Left cardiac atrium (tissue), 4 donors: Measurements from ENCODE around the gene IER2. TPM values are rescaled to one million over a fixed set of nuclear protein-coding genes. Genes with fewer than 3 reads are reported as not detected.
"Not testable (repeated sequence)": the region's sequence is repeated elsewhere in the genome, so short reads cannot be mapped to it uniquely, and the experiment has no call there.

Experiments
- ATAC-seq, 2 donors: fragments of 200-7000 bp; cut with Tn5 transposase; one replicate each; pipeline ENCODE4 v1.9.1; 2020; ENCODE audit warnings: mild to moderate bottlenecking in 2 of 2, moderate library complexity in 2 of 2
- DNase-seq: peaks from one replicate; pipeline ENCODE4 v3.0.0-alpha.2; 2020
- intact Hi-C, 2 donors: fragments of 100-400 bp; cut with DNase I; formaldehyde crosslinking; loops; one replicate each; pipeline versions ENCODE4 v1.14.1 to v1.15.1; 2022 to 2023
- total RNA-seq, 2 donors: library from RNA; stranded (reverse); fragmentation: NEBNext Ultra II Directional; extraction: Animal tissue kit (Norgen Biotek cat#: 25700); gene quantifications; one replicate each; pipeline ENCODE4 v1.2.1, GENCODE V29; 2021
- donor health status: DM: no; HTN: yes; CAD: no.
- donor health status: DM: no; HTN: yes; CAD: no; lungs with severe emphysema.
- donor health status: DM: yes; HTN: yes; CAD: no.
- donor health status: Dilated cardiomyopathy.

Gene IER2
- total RNA-seq, 2 donors from 2014 or later = 36.9 to 61.3 TPM

DNA sequence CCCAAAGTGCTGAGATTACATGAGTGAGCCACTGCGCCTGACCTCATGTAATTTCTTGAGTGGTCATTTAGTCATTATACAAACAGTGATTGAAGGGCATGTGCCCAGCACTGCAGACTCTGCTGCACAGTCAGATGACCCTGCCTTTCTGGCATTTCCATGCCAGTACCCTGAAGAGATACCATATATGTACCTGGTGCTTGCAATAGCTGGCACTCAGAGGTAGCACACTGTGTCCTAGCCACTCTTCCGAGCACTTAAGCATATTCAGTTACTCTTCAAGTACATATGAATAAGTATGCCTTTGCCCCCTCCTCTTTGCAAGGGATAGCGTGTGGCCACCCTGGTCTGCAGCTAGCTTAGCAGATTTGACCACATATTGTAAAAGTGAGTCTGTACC, 15.6 kb upstream of the IER2 start:
- DNase-seq (no peak), ATAC-seq (peak; percentile 18 to 76)
- intact Hi-C loops = no loop called here

GRCh38 chr19:13135068-13136062, 14.8 kb upstream of the IER2 start:
- DNase-seq = no peak
- no peak for ATAC-seq
- intact Hi-C loops = no loop called here

- intact Hi-C loops = no loop called here
- ATAC-seq = no peak
- no peak for DNase-seq
Measured at GRCh38 chr19:13137290-13137794, 12.9 kb upstream of the IER2 start.

DNA sequence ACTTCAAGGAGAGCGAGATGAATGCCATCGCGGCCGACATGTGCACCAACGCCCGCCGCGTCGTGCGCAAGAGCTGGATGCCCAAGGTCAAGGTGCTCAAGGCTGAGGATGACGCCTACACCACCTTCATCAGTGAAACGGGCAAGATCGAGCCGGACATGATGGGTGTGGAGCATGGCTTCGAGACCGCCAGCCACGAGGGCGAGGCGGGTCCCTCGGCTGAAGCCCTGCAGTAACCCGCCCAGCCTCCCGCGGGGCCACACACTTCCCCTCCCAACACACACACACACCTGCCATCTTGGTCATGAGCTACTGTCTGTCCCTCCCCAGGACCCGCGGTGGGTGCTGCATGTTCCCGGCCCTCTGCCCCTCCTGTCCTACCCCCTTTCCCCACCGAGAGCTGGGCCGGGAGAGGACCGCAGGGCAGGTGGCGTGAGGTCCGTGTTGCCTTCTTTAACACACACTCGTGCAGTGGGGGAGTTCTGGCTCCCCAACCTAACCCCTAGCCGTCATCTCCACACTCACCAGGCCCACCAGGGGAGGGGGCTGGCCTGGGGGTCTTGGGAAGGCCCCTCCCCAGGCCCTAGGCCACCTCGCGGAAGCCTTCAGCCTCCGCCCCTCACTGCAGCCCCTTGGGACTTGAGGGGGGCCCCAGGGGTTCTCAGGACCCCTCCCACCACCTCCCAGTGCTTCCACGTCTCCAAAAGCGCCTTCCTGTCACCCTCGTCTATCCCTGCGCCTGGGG, 11.9 kb upstream of the IER2 start:
- ATAC-seq (no peak), DNase-seq (no peak)
- intact Hi-C loops = no loop called here

DNA sequence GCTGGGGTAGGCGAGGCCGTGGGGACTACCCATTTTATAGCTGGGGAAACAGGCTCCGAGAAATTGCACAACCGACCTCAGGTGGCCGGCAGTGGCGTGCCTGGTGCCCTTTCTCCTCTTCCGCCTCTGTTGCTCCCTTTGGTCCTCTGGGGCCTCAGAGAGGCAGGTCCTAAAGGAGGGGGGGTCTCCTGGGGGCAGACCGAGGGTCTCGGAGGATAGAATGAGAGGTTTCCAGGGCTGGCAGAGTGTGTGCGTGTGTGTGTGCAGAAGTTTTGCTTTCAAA, 11.4 kb upstream of the IER2 start:
- ATAC-seq = no peak
- no peak for DNase-seq
- intact Hi-C loops = no loop called here

DNA sequence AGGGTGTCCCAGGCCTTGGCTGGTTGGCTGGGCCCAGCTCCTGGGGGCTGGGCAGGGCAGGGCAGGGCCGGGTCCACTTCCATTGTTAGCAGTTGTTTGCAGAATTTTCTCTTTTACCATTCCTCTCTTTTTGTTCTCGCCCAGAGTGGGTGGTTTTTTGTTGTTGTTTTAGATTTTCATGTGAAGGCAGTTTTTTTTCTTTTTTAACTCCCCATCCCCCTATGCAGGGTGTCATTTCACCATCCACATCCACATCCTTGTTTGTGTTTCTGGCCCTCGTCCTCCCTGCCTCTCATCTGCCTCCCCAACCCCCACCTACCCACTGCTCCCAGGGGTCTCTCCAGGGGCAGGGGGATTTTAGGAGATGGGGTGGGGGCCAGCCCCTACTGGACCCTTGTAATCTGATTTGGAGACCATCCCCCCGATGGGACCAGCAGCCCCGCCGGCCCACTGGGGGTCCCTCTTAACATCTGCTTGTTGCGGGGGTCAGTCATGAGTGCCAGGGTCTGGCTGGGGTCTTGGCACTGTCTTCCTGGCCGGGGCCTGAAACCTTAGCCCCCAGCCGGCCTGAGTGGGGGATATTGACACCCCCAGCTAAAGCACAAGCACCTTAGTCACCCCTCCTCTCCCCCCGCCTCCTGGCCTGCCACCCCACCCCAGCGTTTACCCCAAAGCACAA, 10.4 kb upstream of the IER2 start:
- intact Hi-C loops = no loop called here
- ATAC-seq (no peak), DNase-seq (no peak)

DNA sequence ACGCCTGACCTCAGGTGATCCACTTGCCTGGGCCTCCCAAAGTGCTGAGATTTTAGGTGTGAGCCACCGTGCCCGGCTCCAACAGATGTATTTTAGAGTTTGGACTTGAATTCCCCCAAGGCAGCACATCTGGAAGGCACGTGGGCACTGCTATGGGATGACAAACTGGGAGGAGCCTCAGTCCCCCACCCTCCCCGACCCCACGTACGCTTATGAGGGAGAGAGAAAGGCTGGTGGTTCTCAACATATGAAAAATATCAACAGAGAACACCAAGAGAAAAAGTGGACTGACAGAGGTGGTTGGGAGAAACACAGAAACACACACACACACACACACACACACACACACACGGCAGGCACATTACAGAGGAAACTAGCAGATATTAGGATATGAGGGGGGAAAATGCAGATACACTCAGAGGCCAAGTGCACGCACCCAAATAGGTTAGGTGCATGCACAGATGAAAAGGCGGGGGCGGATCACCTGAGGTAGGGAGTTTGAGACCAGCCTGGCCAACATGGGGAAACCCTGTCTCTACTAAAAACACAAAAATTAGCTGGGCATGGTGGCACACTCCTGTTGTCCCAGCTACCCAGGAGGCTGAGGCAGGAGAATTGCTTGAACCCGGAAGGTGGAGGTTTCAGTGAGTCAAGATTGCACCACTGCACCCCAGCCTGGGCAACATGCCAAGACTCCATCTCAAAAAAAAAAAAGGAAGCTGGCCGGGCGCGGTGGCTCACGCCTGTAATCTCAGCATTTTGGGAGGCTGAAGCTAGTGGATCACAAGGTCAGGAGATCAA, 3.2 kb upstream of the IER2 start:
- ATAC-seq (no peak), DNase-seq (no peak)
- intact Hi-C loops = no loop called here

DNA sequence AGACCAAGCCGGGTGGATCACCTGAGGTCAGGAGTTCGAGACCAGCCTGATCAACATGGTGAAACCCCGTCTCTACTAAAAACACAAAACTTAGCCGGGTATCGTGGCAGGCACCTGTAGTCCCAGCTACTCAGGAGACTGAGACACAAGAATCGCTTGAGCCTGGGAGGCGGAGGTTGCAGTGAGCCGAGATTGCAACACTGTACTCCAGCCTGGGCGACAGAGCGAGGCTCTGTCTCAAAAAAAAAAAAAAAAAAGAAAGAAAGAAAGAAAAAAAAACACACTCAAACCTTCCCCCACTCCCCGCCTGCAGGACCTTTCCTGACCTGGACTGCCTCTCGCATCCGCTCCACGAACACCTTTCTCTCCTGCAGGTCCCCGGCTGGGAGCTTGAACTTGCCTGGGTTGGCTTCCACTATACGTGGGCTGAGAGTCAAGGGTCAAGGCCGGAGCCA, 1.0 kb upstream of the IER2 start:
- intact Hi-C loops, ATAC-seq, DNase-seq: not testable (repeated sequence)

GRCh38 chr19:13149628-13150186, 504 bp upstream of the IER2 start:
- DNase-seq (peak; percentile 68), ATAC-seq (peak; percentile 0)
- intact Hi-C loops = loop anchor here in 1 of 2 donors (5.0 to 10.0 kb wide), 3 partner anchors 47 to 695 kb away; partner anchors contain the start of gene LYL1

DNA sequence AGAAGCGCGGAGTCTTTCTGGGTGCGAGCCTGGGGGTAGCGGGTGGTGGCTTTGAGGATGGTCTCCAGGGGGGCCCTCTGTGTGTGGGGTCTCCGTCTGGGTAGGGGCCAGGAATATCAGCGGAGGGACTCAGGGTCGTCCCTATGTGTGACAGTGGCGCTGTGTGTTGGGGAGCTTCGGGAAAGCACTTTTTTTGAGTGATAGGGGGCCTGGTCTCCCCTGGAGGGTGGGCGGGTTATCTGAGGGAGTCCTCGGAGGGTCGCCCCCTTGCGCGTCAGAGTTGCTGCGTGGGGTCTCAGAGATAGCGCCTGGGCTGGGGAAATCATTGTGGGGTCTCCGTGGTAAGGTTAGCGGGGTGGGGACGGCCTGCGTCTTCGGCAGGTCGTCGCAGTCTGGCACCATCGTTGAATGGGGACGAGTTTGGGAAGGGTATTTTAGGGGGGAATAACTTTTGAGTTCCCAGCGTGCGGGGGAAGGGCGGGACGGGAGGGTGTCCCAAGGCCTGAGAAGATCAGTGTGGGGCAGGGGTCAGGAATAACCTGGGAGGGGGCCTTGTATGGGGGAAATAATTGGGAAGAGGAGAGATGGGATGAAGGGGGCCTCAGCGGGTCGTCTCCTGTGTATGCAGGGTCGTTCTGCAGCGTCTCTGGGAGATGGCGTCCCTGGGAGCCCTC, 857 bp downstream of the IER2 start:
- ATAC-seq (no peak), DNase-seq (peak; percentile 47)
- intact Hi-C loops = loop anchor here in 1 of 2 donors (5.0 to 10.0 kb wide), 3 partner anchors 49 to 694 kb away; partner anchors contain the start of gene LYL1

DNA sequence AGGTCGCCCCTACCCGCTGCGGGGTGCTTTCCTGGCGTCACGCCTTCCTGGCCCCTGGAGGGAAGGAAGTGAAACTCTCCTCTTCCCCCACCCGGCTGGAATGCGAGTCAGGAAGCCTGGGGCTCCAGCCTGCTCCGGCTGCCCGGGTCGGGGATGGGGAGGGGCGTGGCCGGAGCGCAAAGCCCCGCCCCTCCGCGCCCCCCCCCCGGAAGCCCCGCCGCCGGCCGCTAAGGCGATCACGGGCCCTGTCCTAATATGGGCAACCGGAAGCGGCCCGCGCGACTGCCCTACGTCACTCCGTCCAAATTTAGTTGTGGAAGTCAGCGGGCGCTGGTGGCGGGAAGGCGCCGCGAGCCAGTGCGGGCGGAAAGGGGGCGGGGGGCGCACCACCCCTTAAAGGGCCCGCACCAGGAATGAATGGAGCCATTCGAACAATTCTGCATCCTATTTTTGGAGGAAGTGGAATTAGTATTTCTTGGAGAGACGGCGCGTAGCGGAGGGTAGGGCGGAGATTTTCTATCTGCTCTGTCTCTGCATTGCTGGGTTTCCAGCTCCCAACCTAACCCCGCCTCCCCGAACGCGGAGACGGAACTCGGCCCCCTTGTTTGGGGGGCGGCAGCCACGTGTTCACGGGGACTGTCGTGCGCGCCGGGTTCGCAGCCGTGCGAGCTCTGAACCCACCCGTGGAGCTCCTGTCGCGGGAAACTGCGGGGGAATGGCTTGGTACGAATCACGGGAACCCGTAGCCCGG, 1.6 kb downstream of the IER2 start:
- intact Hi-C loops = loop anchor here in 1 of 2 donors (5.0 to 10.0 kb wide), 3 partner anchors 49 to 693 kb away; partner anchors contain the start of gene LYL1
- ATAC-seq = peak; percentile 65 to 67
- DNase-seq = peak; percentile 98

GRCh38 chr19:13152356-13152973, 2.3 kb downstream of the IER2 start:
- DNase-seq (no peak), ATAC-seq (peak; percentile 0)
- intact Hi-C loops = loop anchor here in 1 of 2 donors (5.0 to 10.0 kb wide), 3 partner anchors 50 to 692 kb away; partner anchors contain the start of gene LYL1

DNA sequence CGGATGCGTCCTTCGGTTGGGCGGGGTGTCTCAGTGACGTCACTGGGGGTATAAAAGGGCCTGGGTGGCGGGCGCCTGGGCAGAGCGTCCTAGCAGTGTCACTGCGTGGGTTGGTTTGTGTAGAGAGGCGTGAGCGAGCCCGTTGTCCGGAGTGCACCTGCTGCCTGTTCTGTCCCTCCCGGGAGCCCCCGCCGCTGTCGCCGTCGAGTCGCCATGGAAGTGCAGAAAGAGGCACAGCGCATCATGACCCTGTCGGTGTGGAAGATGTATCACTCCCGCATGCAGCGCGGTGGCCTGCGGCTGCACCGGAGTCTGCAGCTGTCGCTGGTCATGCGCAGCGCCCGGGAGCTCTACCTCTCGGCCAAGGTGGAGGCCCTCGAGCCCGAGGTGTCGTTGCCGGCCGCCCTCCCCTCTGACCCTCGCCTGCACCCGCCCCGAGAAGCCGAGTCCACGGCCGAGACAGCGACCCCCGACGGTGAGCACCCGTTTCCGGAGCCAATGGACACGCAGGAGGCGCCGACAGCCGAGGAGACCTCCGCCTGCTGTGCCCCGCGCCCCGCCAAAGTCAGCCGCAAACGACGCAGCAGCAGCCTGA, 2.9 kb downstream of the IER2 start:
- peak; percentile 51 to 55 for ATAC-seq
- intact Hi-C loops = loop anchor here in 1 of 2 donors (5.0 to 10.0 kb wide), 3 partner anchors 51 to 692 kb away; partner anchors contain the start of gene LYL1
- DNase-seq = peak; percentile 95

DNA sequence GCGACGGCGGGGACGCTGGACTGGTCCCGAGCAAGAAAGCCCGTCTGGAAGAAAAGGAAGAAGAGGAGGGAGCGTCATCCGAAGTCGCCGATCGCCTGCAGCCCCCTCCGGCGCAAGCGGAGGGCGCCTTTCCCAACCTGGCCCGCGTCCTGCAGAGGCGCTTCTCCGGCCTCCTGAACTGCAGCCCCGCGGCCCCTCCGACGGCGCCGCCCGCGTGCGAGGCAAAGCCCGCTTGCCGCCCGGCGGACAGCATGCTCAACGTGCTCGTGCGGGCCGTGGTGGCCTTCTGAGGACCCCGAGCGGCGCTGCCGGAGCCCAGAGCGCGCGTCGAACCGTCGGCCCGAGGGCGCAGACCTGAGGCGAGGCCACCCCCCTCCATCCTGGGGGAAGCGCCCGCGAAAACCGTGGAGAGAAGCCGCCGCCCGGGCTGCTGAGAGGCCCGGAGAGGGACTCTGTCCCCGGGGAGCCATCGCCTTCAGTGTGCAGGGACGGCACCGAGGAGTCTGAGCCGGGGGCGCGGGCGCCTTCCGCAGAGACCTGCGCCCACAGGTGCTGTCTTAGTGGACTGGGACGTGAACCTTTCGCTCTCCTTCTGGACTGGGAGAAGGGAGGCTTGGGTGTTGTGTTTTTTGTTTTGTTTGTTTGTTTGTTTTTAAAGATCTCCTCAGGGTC, 3.5 kb downstream of the IER2 start:
- ATAC-seq (no peak), DNase-seq (peak; percentile 46)
- intact Hi-C loops = loop anchor here in 1 of 2 donors (5.0 to 10.0 kb wide), 3 partner anchors 51 to 691 kb away; partner anchors contain the start of gene LYL1

- DNase-seq = peak; percentile 96
- ATAC-seq = peak; percentile 27 to 28
- intact Hi-C loops = loop anchor here in 1 of 2 donors (5.0 to 10.0 kb wide), 3 partner anchors 52 to 690 kb away; partner anchors contain the start of gene LYL1
Measured at GRCh38 chr19:13154241-13154778, 4.1 kb downstream of the IER2 start.
